Umbilical cord (tissue), 2 donors: ENCODE measurements around the gene ENTR1. TPM values are rescaled to one million over a fixed set of nuclear protein-coding genes. Genes with fewer than 3 reads are reported as not detected.
A peak's percentile ranks its signal among the peaks of the same experiment; 100 is the strongest.
"Not testable (repeated sequence)": the region's sequence is repeated elsewhere in the genome, so short reads cannot be mapped to it uniquely, and the experiment has no call there.

Experiments used
- DNase-seq: peaks from one replicate; pipeline ENCODE4 v3.0.0-alpha.2; 2015; ENCODE audit warnings: low spot score
- total RNA-seq: library from RNA; depleted of rRNA; stranded (reverse); fragments of >200 nt; gene quantifications from one replicate; pipeline ENCODE4 v1.2.3, GENCODE V29; 2014; ENCODE audit warnings: low replicate concordance; ENCODE audit not compliant: insufficient read depth

The ENTR1 gene
- total RNA-seq, 1 donor from 2014 or later, result 59.9 TPM

GRCh38 chr9:136419092-136419420 lies 8.6 kb upstream of the ENTR1 start:
- no peak for DNase-seq

GRCh38 chr9:136418182-136419091 lies 8.0 kb upstream of the ENTR1 start:
- DNase-seq, result no peak

- DNase-seq, result no peak
Measured at GRCh38 chr9:136416914-136417313, 6.5 kb upstream of the ENTR1 start.

DNA sequence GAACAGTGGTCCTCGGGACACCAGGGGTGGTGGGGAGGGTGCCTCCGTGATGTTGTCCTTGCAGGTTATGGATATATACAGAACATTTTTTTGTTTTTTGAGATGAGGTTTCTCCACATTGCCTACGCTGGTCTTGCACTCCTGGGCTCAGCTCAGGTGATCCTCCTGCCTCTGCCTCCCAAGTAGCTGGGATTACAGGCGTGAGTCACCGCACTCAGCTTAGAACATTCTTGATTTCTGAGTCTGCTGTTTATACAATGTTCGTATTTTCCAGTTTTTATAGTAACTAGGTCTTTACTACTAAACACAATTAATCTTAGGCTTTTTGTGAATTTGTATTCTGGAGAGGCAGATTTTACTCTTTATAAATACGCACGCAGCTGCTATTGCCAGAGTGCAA lies 6.0 kb upstream of the ENTR1 start:
- DNase-seq, result no peak

DNA sequence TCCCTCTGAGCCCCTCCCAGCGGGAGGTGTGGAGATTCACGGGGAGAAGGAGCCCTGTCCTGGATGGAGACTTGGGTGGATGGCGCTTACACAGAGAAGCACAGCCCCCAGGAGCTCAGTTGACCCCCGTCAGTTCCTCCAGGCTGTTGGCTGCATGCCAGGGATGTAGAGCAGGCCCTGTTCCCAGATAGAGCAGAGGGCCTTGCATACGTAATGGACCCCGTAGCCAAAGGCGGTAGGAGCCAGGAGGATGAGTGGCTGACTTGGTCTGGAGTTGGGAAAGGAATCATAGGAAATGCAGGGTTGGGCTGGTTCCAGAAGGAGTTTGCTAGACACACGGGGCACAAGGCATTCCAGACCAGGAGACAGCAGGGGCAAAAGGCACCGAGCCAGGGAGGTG lies 2.5 kb upstream of the ENTR1 start:
- no peak for DNase-seq

GRCh38 chr9:136411378-136411777 lies 964 bp upstream of the ENTR1 start:
- no peak for DNase-seq

DNA sequence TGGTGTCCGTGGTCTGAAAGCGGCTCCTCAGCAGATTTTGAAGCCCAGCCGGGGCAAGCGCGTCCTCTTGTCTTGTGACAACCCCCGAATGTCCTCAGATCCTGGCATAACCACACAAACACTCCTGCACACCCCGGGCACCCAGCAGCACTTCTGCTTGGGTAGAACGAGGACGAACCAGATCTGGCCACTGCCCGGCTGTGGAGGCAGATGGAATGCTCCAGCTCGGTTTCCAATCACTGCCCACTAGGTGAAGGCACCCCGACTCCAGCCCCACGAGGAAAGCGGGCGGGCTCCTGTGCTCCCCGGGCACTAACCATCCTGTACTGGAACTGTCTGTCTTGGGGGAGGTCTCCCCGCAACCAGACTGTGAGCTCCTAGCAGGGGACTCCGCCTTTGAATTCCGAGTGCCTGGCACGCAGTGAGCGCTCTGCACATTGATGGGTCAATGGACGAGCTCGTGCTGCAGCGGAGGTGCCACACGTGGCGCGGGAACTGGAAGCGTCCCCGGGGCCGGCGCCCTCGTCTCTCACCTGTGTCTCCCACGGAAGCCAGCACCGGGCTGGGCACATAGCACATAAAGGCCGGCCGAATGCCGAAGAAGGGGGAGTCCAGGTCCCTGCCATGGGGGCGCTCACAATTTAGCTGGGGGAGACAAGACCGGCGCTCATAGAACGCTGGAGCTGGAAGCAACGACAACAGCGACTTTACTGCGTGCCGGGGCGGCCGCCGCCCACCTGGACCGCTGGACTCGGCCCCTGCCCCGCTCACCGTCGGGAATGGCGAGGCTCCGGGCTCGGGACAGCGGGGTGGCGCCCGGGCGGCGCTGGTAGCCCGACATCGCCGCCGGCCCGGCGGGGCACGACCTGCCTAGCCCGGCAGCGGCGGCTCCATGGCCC lies 608 bp downstream of the ENTR1 start:
- DNase-seq, result peak; percentile 27

- DNase-seq, result no peak
Measured at GRCh38 chr9:136407911-136408310, 2.5 kb downstream of the ENTR1 start.

DNA sequence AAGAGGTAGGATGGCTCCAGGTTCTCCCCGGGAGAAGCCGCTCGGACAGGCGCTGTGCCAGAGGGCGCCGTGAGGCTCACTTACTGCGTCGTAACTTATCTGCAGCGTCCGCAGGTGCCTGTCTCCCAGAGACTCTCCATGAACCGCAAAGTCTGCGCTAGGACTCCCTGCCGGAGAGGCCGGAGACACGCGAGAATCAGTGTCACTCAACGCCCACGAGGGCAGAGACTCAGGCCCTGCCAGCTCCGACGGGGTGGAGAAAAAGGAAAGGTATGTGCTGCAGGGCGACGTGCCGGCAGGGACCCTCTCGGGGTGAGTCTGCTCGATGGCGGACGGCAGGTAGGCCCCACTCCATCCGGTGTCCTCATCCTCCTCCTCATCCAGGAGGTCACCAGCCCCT lies 3.4 kb downstream of the ENTR1 start:
- DNase-seq, result not testable (repeated sequence)

- DNase-seq, result not testable (repeated sequence)
Measured at GRCh38 chr9:136405904-136406303, 4.5 kb downstream of the ENTR1 start.

- no peak for DNase-seq
Measured at GRCh38 chr9:136405481-136405880, 4.9 kb downstream of the ENTR1 start.

GRCh38 chr9:136404801-136405136 lies 5.6 kb downstream of the ENTR1 start:
- no peak for DNase-seq

DNA sequence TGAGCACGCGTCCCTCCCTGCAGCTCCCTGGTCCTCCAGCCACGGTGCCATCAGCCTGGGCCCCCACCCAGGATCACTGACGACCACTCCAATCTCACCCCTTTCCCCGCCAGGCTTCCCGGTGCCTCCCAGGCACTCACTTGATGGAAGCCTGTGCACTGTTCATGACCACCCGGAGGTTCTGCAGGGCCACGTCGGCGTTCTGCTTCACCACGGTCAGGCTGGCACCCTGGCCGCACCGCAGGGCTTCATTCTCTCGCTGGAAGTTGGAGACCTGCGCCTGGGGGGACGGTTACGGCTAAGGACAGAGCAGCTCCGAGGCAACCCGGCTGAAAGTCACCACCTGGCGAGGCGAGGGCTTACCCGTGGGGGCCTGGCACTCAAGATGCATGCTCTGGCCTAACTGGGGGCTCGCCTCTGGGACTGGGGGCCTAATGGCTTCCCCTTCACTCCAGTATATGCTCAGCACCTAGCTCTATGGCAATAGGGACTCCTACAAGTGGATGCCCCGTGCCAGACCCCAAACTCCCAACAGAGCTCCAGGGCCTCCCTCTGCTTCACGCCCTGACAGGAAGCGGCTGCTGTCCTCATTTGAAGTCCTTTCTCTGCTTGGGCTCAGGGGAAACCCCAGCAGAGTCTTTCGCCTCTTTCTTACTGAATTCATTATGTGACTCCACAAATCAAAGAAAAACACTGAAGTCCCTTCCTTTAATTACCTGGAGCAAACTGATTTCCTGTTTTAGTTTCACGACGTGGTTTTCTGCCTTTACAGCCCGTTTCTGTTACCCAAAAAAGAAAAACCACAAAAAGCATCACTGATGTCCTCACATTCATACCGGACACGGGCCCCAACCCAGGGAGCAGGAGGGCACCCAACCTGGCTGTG lies 6.3 kb downstream of the ENTR1 start:
- DNase-seq, result no peak

GRCh38 chr9:136403538-136403914 lies 6.9 kb downstream of the ENTR1 start:
- no peak for DNase-seq

GRCh38 chr9:136402067-136402466 lies 8.3 kb downstream of the ENTR1 start:
- DNase-seq, result no peak

DNA sequence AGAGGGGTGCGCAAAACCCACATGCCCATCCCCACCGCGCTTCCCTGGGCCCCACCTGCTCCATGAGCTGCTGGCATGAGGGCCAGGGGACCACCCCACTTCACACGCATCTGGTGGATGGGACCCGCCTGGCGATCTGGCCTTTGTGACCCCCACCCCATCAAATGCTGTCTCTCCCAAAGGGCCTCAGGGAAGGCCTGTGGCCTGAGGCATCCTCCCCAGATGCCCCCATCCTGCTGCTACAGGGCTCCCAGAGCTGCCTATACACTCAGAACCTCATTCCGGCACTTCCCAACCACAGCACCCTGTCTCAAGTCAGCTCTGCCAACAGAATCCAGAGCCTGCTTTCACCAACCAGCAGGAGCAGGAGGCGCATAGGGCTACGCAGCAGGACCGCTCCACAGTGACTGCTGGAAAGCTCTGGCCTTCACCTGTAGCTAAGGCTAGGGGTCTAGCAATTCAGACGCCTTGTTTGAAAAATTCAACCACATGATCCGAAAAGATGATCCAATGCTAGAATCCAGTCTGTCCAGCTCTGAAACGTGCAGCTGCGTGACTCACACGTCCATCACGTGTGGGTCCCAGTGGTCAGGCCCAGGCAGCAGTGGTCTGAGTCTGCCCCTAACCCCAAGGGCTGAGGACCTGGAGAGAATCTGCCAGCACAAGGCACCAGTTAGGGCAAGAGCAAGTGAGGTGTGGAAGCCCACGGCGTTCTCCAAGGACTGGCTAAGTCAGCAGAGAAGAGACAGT lies 9.1 kb downstream of the ENTR1 start:
- no peak for DNase-seq

GRCh38 chr9:136400038-136400834 lies 10.2 kb downstream of the ENTR1 start, which contains the start of gene SNAPC4:
Gene SNAPC4, minus strand, starts transcription at chr9:136400170. Its CDS starts 1,742 bp downstream, at chr9:136398428.
- DNase-seq, result peak; percentile 88

GRCh38 chr9:136399176-136400037 lies 11.0 kb downstream of the ENTR1 start:
- DNase-seq, result no peak

DNA sequence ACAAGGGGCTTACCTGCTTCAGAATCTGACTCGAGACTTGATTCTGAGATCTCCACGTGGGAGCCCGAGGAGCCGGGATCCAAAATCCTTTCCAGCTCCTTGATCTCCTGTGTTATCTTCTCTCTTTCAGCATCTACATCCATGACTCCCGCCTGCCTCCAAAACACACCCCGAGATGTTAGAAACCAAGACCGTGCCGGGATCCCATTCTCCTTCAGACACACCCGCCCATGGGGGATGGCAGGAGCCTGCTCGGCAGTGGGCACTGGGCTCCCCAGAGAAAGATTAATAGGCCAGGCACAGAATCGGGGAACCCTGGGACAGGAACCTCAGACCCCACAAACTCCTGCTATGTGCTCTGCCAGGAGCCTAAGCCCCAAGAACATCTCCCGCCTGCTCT lies 12.1 kb downstream of the ENTR1 start:
- DNase-seq, result no peak
